Stimulated activated CD8-positive, alpha-beta memory T cell treated with anti-CD3 and anti-CD28 coated beads, Interleukin-4, amount 100 ng/mL, for 4 hours (primary cell): ENCODE results near the gene WDR82.
A peak's percentile ranks its signal among the peaks of the same experiment; 100 is the strongest.

Experiments used
- DNase-seq, 2 donors: peaks; one replicate each; pipeline ENCODE4 v3.0.0-alpha.2; 2020; ENCODE audit warnings: low read depth in 2 of 2, low spot score in 1 of 2

The WDR82 gene

DNA sequence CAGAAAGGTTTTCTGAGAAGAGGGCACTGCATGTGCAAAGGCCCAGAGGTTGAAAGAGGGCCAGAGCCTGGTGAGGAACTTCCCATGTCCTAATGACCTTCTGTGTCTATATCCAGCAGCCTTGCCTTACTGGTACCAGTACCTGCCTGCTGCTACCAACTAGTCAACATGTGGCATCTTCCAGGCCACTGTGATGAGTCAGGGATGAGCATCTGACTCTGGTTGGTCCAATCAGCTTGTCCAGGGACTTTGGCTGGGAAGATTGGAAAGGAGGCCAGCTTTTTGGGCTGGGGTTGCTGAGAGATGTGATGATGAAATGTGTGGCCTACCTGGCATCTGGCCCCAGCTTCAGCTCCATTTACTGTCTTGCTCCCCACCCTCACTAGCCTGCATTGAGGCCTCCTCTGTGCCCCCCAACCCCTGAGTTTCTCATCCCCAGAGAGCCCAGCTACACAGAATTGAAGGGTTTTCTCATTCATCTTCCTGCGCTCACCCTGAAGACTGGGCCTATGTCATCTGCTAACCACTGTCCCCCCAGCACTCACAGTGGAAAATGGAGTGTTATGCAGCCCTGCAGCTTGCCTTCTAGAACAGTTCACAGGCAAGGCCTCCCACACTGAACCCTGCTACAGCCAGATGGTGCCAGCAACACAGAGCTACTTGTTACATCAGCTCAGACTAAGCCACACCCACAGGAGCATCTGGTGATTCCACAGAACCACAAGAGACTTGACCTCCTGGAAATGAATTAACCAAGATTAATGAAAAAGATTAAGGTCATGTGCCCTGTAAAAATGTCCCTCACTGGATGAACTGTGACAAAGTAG, 38.2 kb downstream of the WDR82 start:
- peak in 1 of 2 donors; percentile 30 for DNase-seq

GRCh38 chr3:52238761-52239701, 39.4 kb downstream of the WDR82 start, which contains the start of gene TWF2:
TWF2 (minus strand) TSS chr3:52239158; CDS start chr3:52239016, 142 bp downstream.
- DNase-seq, result peak; percentile 74 to 87

GRCh38 chr3:52238193-52238760, 40.2 kb downstream of the WDR82 start:
- no peak for DNase-seq

DNA sequence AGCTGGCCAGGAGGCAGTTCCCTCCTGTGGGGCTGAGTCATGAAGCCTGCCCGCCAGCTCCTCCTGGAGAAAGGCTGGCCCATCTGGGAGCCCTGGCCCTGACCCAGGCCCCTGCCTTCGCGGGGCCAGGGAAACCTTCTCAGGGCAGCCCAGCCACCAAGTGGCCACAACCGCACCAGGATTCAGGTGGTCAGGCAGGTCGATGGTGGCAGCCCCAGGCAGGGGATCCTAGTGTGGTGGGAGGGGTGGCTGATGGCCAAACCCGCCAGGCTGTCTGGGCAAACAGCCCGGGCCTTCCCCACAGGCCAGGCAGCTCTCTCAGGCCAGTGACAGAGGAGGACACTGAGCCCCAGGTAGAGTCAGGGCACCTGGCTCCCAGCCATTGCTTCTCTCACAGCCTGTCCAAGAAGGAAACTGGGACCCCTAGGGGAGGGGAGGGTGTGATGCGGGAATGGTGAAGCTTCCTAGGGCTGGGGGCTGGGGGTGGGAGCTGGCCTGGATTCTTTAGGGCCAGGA, 40.7 kb downstream of the WDR82 start:
- DNase-seq, result no peak

DNA sequence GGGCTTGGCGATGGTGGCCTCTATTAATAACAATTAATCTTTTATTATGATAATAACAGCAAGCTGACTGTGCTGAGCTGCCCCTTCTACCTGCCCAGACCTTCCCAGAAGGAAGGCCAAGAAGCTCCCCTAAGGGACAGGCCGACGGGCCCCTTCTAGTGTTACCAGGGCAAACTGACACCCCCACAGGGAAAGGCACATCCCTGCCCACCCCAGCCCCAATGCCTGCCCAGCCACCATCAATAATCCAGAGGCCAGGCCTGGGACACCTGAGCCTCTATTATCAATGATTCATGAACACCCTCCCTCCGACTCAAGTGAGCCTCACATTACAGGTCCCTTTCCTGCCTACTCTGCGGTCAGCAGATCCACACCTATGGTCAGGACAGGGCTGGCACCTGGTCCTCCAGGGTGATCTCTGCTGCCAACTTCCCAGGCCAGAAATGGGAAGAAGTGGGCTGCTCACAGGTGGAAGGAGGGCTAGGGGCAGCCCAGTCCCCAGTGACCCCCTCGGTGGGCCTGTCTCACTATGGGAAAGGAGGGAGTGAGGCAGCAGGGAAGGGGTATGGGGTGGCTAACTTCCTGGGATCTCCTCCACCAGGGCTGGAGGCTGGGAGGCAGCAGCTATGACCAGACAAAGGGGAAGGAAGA, 41.3 kb downstream of the WDR82 start:
- no peak for DNase-seq

- DNase-seq, result no peak
Observed at GRCh38 chr3:52236424-52236886, 42.0 kb downstream of the WDR82 start.

- no peak for DNase-seq
Observed at GRCh38 chr3:52234516-52235447, 43.7 kb downstream of the WDR82 start.

DNA sequence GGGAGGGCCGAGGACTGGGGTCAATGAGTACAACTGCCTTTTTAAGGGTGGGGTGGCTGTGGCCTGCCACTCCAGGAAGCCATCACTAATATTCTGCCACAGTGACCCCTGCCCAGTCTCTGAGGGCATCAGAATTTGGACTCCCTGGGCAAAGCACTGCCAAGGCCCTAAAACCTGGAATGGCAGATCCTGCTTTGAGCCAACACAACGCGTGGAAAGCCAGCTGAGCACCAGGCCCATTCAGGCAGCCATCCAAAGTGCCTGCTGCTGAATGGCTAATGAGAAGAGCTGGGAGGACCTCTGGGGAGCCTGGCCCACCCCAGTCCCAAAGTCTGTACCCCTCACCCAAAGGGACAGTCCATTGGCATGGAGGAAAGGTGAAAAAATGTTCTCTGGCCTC, 44.5 kb downstream of the WDR82 start:
- DNase-seq, result no peak

GRCh38 chr3:52233108-52233591, 45.3 kb downstream of the WDR82 start:
- no peak for DNase-seq

DNA sequence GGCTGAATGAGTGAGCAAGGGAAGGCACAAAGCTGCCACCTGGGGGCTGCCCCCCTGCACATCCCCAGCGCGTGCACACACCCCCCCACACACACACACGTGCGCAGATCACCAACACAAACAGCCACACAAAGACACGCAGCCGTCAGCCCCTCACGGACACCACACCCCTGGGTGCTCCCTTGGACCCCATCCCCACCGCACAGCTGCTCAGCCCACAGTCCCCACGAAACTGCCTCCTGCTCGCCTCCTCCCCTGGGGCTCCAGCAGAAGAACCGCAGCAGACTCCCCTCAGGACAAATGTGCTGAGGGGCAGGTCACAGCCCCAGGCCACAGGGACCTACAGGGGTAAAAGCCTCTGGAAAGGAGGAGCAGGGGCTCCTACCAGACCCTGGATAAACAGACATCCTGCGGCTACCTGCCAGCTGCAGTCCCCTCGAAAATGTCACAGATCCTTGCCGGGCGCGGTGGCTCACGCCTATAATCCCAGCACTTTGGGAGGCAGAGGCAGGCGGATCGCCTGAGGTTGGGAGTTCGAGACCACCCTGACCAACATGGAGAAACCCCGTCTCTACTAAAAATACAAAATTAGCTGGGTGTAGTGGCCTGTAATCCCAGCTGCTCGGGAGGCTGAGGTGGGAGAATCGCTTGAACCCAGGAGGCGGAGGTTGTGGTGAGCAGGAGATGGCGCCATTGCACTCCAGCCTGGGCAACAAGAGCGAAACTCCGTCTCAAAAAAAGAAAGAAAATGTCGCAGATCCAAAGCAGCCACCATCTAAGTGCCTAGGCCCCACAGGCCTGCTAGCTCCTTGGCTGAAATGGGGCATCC, 46.0 kb downstream of the WDR82 start:
- DNase-seq, result no peak

DNA sequence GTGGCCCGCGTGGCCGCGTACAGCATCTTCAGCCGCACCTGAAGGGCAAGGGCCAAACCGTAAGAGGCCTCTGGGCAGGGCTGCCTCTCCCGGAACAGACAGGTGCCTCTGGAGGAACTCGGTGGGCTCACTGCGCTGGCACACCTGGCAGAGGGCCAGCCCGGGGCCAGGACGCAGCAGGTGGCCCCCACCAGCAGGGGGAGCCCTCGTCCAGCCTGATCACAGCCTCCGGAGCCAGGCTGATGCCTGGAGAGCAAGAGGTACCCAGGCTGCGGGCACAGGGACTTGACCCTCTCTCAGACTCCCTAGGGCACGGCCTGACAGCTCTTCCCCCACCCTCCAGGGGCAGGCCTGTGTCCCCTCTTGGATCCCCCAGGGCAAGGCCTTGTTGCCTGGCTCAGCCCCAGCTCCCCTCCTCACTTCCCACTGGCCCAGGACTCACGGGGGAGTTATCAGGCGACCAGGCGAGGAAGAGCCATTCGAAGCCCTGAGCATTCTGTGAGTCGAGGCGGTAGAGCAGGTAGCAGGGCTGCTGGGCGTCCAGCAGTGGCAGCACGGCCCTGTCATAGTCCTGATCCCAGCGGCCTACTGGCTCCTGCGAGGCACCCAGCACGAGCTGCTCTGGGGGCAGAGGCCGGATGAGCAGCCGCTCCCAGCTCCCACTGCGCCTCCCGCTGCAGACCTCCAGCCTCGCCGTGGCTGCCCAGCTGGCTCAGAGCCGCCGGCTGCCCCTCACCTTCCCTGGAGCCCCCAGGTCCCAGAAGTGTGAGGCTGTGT, 46.8 kb downstream of the WDR82 start:
- peak; percentile 71 to 86 for DNase-seq

- no peak for DNase-seq
Observed at GRCh38 chr3:52230889-52231499, 47.5 kb downstream of the WDR82 start.

GRCh38 chr3:52230461-52230860, 48.0 kb downstream of the WDR82 start:
- no peak for DNase-seq

- DNase-seq, result no peak
Observed at GRCh38 chr3:52229656-52230055, 48.8 kb downstream of the WDR82 start.

- DNase-seq, result no peak
Observed at GRCh38 chr3:52228751-52229291, 49.6 kb downstream of the WDR82 start.

DNA sequence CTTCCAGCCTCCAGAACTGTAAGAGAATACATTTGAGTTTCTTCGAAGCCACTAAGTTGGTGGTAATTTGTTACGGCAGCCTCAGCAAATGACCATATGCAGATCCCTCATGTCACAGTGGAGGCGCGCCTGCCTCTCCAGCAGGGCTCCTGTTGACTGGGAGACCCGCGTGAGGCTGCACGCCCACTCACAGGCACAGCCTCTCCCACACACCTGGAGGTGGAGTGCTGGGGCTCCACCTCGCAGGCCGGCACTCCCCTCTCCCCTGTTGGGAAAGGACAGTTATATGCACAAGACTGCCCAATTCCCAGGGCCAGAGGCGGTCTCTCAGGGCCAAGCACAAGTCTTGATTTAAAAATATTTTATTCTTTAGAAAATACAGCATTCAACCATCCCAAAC, 50.2 kb downstream of the WDR82 start:
- no peak for DNase-seq

GRCh38 chr3:52227766-52228165, 50.7 kb downstream of the WDR82 start:
- no peak for DNase-seq
